ENCODE results near the gene MSH6.

The MSH6 gene

GRCh38 chr2:47782381-47782670 lies 619 bp upstream of the MSH6 start:
- no peak for DNase-seq

- peak; percentile 66 to 72 for DNase-seq
Observed at GRCh38 chr2:47783486-47784351, 774 bp downstream of the MSH6 start.

GRCh38 chr2:47784352-47784851 lies 1.5 kb downstream of the MSH6 start:
- no peak for DNase-seq

- DNase-seq, result no peak
Observed at GRCh38 chr2:47785986-47786385, 3.0 kb downstream of the MSH6 start.

GRCh38 chr2:47796090-47796697 lies 13.2 kb downstream of the MSH6 start:
- no peak for DNase-seq

GRCh38 chr2:47798631-47799030 lies 15.7 kb downstream of the MSH6 start:
- peak in 1 of 2 donors; percentile 31 for DNase-seq

GRCh38 chr2:47799031-47799609 lies 16.2 kb downstream of the MSH6 start:
- no peak for DNase-seq

GRCh38 chr2:47801118-47801517 lies 18.2 kb downstream of the MSH6 start:
- DNase-seq, result no peak

- DNase-seq, result no peak
Observed at GRCh38 chr2:47803363-47803762, 20.4 kb downstream of the MSH6 start.

- no peak for DNase-seq
Observed at GRCh38 chr2:47803770-47804169, 20.8 kb downstream of the MSH6 start.

- no peak for DNase-seq
Observed at GRCh38 chr2:47805850-47806249, 22.9 kb downstream of the MSH6 start.

GRCh38 chr2:47808614-47809013 lies 25.7 kb downstream of the MSH6 start:
- DNase-seq, result no peak

- no peak for DNase-seq
Observed at GRCh38 chr2:47809903-47810302, 27.0 kb downstream of the MSH6 start.

- DNase-seq, result no peak
Observed at GRCh38 chr2:47810850-47811249, 27.9 kb downstream of the MSH6 start.

- DNase-seq, result no peak
Observed at GRCh38 chr2:47811668-47812067, 28.7 kb downstream of the MSH6 start.

GRCh38 chr2:47815764-47816163 lies 32.8 kb downstream of the MSH6 start:
- no peak for DNase-seq

- DNase-seq, result no peak
Observed at GRCh38 chr2:47818777-47819176, 35.8 kb downstream of the MSH6 start.

- no peak for DNase-seq
Observed at GRCh38 chr2:47819834-47820233, 36.9 kb downstream of the MSH6 start.

- DNase-seq, result no peak
Observed at GRCh38 chr2:47822518-47822917, 39.6 kb downstream of the MSH6 start.

- no peak for DNase-seq
Observed at GRCh38 chr2:47833516-47833968, 50.6 kb downstream of the MSH6 start.

- no peak for DNase-seq
Observed at GRCh38 chr2:47838249-47838648, 55.3 kb downstream of the MSH6 start.

GRCh38 chr2:47838686-47839085 lies 55.7 kb downstream of the MSH6 start:
- no peak for DNase-seq

- DNase-seq, result no peak
Observed at GRCh38 chr2:47842846-47843245, 59.9 kb downstream of the MSH6 start.

- DNase-seq, result no peak
Observed at GRCh38 chr2:47843407-47843806, 60.5 kb downstream of the MSH6 start.

Data from CD4-positive, alpha-beta T cell treated with Interferon alpha-2 for 1 hour (primary cell).